Measurements from ENCODE around the gene TSHR.
A peak's percentile ranks its signal among the peaks of the same experiment; 100 is the strongest.
"Not testable (repeated sequence)": the region's sequence is repeated elsewhere in the genome, so short reads cannot be mapped to it uniquely, and the experiment has no call there.

TSHR gene

DNA sequence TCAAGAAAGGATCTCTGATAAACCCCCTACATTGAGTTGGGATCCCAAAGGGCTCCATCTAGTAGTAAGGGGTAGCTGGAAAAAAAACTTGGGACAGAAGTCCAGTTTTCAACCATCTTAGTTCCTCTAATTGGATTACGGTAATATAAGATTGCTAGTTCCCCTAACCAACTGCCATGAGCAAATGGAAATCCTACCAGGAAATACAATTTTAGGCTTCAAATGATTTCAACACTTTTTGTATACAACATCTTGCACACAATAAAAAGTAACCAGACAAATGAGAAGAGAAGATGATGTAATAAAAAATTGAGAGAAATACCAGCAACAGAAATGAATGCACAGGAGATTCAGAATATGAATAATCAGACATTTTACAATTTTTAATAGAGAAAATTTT, 73.0 kb downstream of the TSHR start:
- Histone ChIP-seq H3K27me3 (replicated peaks in 2 of 5; ENCODE audit: control insufficient read depth in 4 of 5, insufficient read depth in 5 of 5, low read length in 4 of 5) (no peaks in the 10 kb centered on the region), H3K4me3 (ENCODE audit: control insufficient read depth in 1 of 7, extremely low read depth in 1 of 7, insufficient read depth in 4 of 7, low read depth in 2 of 7, low read length in 6 of 7) (no peak overlapping the region), H3K36me3 (ENCODE audit: control insufficient read depth in 4 of 4, insufficient read depth in 4 of 4, low read length in 3 of 4) (no peaks in the 10 kb centered on the region), H3K9me3 (ENCODE audit: control extremely low read depth in 1 of 5, control insufficient read depth in 4 of 5, insufficient read depth in 2 of 5, low read depth in 1 of 5, low read length in 4 of 5) (no peaks in the 10 kb centered on the region), H3K27ac (ENCODE audit: insufficient read depth in 1 of 2, low read depth in 1 of 2, low read length in 2 of 2, poor library complexity in 1 of 2, severe bottlenecking in 2 of 2) (no peak overlapping the region), H3K4me1 (ENCODE audit: control extremely low read depth in 1 of 4, control insufficient read depth in 4 of 4, insufficient read depth in 4 of 4, low read length in 3 of 4) (no peaks in the 10 kb centered on the region)
- ChIA-PET POLR2A (no interaction called here), CTCF (interaction anchor here (1.0 kb wide), 1 partner anchor 179 kb away, joined by 3 read pairs; no protein-coding TSS in a partner anchor)
- no CpG with 5 or more reads among the region's 1 CpG for WGBS (ENCODE audit: insufficient coverage)
- DNase-seq = no peak

GRCh38 chr14:81031488-81031887, 76.1 kb downstream of the TSHR start:
- no peak overlapping the region for H3K4me3 ChIP-seq (ENCODE audit: control insufficient read depth in 1 of 7, extremely low read depth in 1 of 7, insufficient read depth in 4 of 7, low read depth in 2 of 7, low read length in 6 of 7)
- no peak overlapping the region for H3K27ac ChIP-seq (ENCODE audit: insufficient read depth in 1 of 2, low read depth in 1 of 2, low read length in 2 of 2, poor library complexity in 1 of 2, severe bottlenecking in 2 of 2)
- no peak for DNase-seq
- peaks cover 0 to 4% (median 0%) of the 10 kb centered on the region in 5 experiments for H3K9me3 ChIP-seq (ENCODE audit: control extremely low read depth in 1 of 5, control insufficient read depth in 4 of 5, insufficient read depth in 2 of 5, low read depth in 1 of 5, low read length in 4 of 5)
- no CpG with 5 or more reads among the region's 3 CpGs for WGBS (ENCODE audit: insufficient coverage)
- no peaks in the 10 kb centered on the region for H3K36me3 ChIP-seq (ENCODE audit: control insufficient read depth in 4 of 4, insufficient read depth in 4 of 4, low read length in 3 of 4)
- POLR2A ChIA-PET = no interaction called here
- H3K4me1 ChIP-seq (ENCODE audit: control extremely low read depth in 1 of 4, control insufficient read depth in 4 of 4, insufficient read depth in 4 of 4, low read length in 3 of 4) = no peaks in the 10 kb centered on the region
- CTCF ChIA-PET = no interaction called here
- H3K27me3 ChIP-seq (replicated peaks in 2 of 5; ENCODE audit: control insufficient read depth in 4 of 5, insufficient read depth in 5 of 5, low read length in 4 of 5) = no peaks in the 10 kb centered on the region

GRCh38 chr14:81033698-81034240, 78.3 kb downstream of the TSHR start:
- H3K27ac ChIP-seq (ENCODE audit: insufficient read depth in 1 of 2, low read depth in 1 of 2, low read length in 2 of 2, poor library complexity in 1 of 2, severe bottlenecking in 2 of 2) = no peak overlapping the region
- H3K4me1 ChIP-seq (ENCODE audit: control extremely low read depth in 1 of 4, control insufficient read depth in 4 of 4, insufficient read depth in 4 of 4, low read length in 3 of 4) = no peaks in the 10 kb centered on the region
- H3K9me3 ChIP-seq (ENCODE audit: control extremely low read depth in 1 of 5, control insufficient read depth in 4 of 5, insufficient read depth in 2 of 5, low read depth in 1 of 5, low read length in 4 of 5) = peaks cover 0 to 4% (median 0%) of the 10 kb centered on the region in 5 experiments
- ChIA-PET CTCF (no interaction called here), POLR2A (no interaction called here)
- H3K4me3 ChIP-seq (ENCODE audit: control insufficient read depth in 1 of 7, extremely low read depth in 1 of 7, insufficient read depth in 4 of 7, low read depth in 2 of 7, low read length in 6 of 7) = no peak overlapping the region
- DNase-seq = peak in 2 of 3 donors; percentile 28 to 38
- no CpG with 5 or more reads among the region's 1 CpG for WGBS (ENCODE audit: insufficient coverage)
- H3K27me3 ChIP-seq (replicated peaks in 2 of 5; ENCODE audit: control insufficient read depth in 4 of 5, insufficient read depth in 5 of 5, low read length in 4 of 5) = no peaks in the 10 kb centered on the region
- H3K36me3 ChIP-seq (ENCODE audit: control insufficient read depth in 4 of 4, insufficient read depth in 4 of 4, low read length in 3 of 4) = no peaks in the 10 kb centered on the region

- CTCF ChIA-PET = no interaction called here
- no peaks in the 10 kb centered on the region for H3K36me3 ChIP-seq (ENCODE audit: control insufficient read depth in 4 of 4, insufficient read depth in 4 of 4, low read length in 3 of 4)
- no CpG with 5 or more reads among the region's 1 CpG for WGBS (ENCODE audit: insufficient coverage)
Observed at GRCh38 chr14:81042438-81042837, 87.0 kb downstream of the TSHR start.

DNA sequence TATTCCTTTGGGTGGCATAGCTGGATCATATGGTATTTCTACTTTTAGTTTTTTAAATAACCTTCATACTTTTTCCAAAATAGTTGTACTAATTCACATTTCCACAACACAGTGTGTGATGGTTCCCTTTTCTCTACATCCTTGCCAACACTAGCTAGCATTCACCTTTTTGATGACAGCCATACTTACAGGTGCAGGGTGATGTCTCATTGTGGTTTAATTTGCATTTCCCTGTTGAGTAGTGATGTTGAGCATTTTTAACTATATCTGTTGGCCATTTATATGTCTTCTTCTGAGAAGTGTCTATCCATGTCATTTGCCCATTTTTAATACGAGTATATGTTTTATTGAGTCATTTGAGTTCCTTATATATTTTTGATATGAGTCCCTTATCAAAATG, 96.1 kb downstream of the TSHR start:
- no CpG with 5 or more reads among the region's 1 CpG for WGBS (ENCODE audit: insufficient coverage)
- Histone ChIP-seq H3K27ac (ENCODE audit: insufficient read depth in 1 of 2, low read depth in 1 of 2, low read length in 2 of 2, poor library complexity in 1 of 2, severe bottlenecking in 2 of 2) (no peak overlapping the region), H3K27me3 (replicated peaks in 2 of 5; ENCODE audit: control insufficient read depth in 4 of 5, insufficient read depth in 5 of 5, low read length in 4 of 5) (no peaks in the 10 kb centered on the region), H3K4me1 (ENCODE audit: control extremely low read depth in 1 of 4, control insufficient read depth in 4 of 4, insufficient read depth in 4 of 4, low read length in 3 of 4) (no peaks in the 10 kb centered on the region), H3K4me3 (ENCODE audit: control insufficient read depth in 1 of 7, extremely low read depth in 1 of 7, insufficient read depth in 4 of 7, low read depth in 2 of 7, low read length in 6 of 7) (no peak overlapping the region), H3K9me3 (ENCODE audit: control extremely low read depth in 1 of 5, control insufficient read depth in 4 of 5, insufficient read depth in 2 of 5, low read depth in 1 of 5, low read length in 4 of 5) (peaks cover 0 to 11% (median 0%) of the 10 kb centered on the region in 5 experiments), H3K36me3 (ENCODE audit: control insufficient read depth in 4 of 4, insufficient read depth in 4 of 4, low read length in 3 of 4) (no peaks in the 10 kb centered on the region)
- ChIA-PET CTCF (no interaction called here), POLR2A (no interaction called here)
- DNase-seq = no peak

More at GRCh38 chr14:81042438-81042837, 87.0 kb downstream of the TSHR start:
- Histone ChIP-seq H3K27me3 (replicated peaks in 2 of 5; ENCODE audit: control insufficient read depth in 4 of 5, insufficient read depth in 5 of 5, low read length in 4 of 5) (no peaks in the 10 kb centered on the region), H3K4me1 (ENCODE audit: control extremely low read depth in 1 of 4, control insufficient read depth in 4 of 4, insufficient read depth in 4 of 4, low read length in 3 of 4) (no peaks in the 10 kb centered on the region), H3K9me3 (ENCODE audit: control extremely low read depth in 1 of 5, control insufficient read depth in 4 of 5, insufficient read depth in 2 of 5, low read depth in 1 of 5, low read length in 4 of 5) (peaks cover 0 to 5% (median 0%) of the 10 kb centered on the region in 5 experiments), H3K4me3 (ENCODE audit: control insufficient read depth in 1 of 7, extremely low read depth in 1 of 7, insufficient read depth in 4 of 7, low read depth in 2 of 7, low read length in 6 of 7) (no peak overlapping the region), H3K27ac (ENCODE audit: insufficient read depth in 1 of 2, low read depth in 1 of 2, low read length in 2 of 2, poor library complexity in 1 of 2, severe bottlenecking in 2 of 2) (no peak overlapping the region)
- POLR2A ChIA-PET = no interaction called here
- no peak for DNase-seq

GRCh38 chr14:81054057-81054456, 98.6 kb downstream of the TSHR start:
- CTCF ChIA-PET = not testable (repeated sequence)

GRCh38 chr14:81055971-81056370, 100.5 kb downstream of the TSHR start:
- Histone ChIP-seq H3K4me3 (ENCODE audit: control insufficient read depth in 1 of 7, extremely low read depth in 1 of 7, insufficient read depth in 4 of 7, low read depth in 2 of 7, low read length in 6 of 7) (no peak overlapping the region), H3K27me3 (replicated peaks in 2 of 5; ENCODE audit: control insufficient read depth in 4 of 5, insufficient read depth in 5 of 5, low read length in 4 of 5) (no peaks in the 10 kb centered on the region), H3K4me1 (ENCODE audit: control extremely low read depth in 1 of 4, control insufficient read depth in 4 of 4, insufficient read depth in 4 of 4, low read length in 3 of 4) (no peaks in the 10 kb centered on the region), H3K36me3 (ENCODE audit: control insufficient read depth in 4 of 4, insufficient read depth in 4 of 4, low read length in 3 of 4) (no peaks in the 10 kb centered on the region), H3K9me3 (ENCODE audit: control extremely low read depth in 1 of 5, control insufficient read depth in 4 of 5, insufficient read depth in 2 of 5, low read depth in 1 of 5, low read length in 4 of 5) (peaks cover 0 to 11% (median 1%) of the 10 kb centered on the region in 5 experiments), H3K27ac (ENCODE audit: insufficient read depth in 1 of 2, low read depth in 1 of 2, low read length in 2 of 2, poor library complexity in 1 of 2, severe bottlenecking in 2 of 2) (no peak overlapping the region)
- POLR2A ChIA-PET = no interaction called here
- DNase-seq = no peak
- WGBS (ENCODE audit: insufficient coverage) = 86% methylated on average over 1 of the region's 5 CpGs
- CTCF ChIA-PET = no interaction called here

More at GRCh38 chr14:81054057-81054456, 98.6 kb downstream of the TSHR start:
- H3K27me3 ChIP-seq (replicated peaks in 2 of 5; ENCODE audit: control insufficient read depth in 4 of 5, insufficient read depth in 5 of 5, low read length in 4 of 5); H3K36me3 ChIP-seq (ENCODE audit: control insufficient read depth in 4 of 4, insufficient read depth in 4 of 4, low read length in 3 of 4); DNase-seq; H3K4me1 ChIP-seq (ENCODE audit: control extremely low read depth in 1 of 4, control insufficient read depth in 4 of 4, insufficient read depth in 4 of 4, low read length in 3 of 4); H3K27ac ChIP-seq (ENCODE audit: insufficient read depth in 1 of 2, low read depth in 1 of 2, low read length in 2 of 2, poor library complexity in 1 of 2, severe bottlenecking in 2 of 2); H3K4me3 ChIP-seq (ENCODE audit: control insufficient read depth in 1 of 7, extremely low read depth in 1 of 7, insufficient read depth in 4 of 7, low read depth in 2 of 7, low read length in 6 of 7); POLR2A ChIA-PET: not testable (repeated sequence)
- H3K9me3 ChIP-seq (ENCODE audit: control extremely low read depth in 1 of 5, control insufficient read depth in 4 of 5, insufficient read depth in 2 of 5, low read depth in 1 of 5, low read length in 4 of 5) = peaks cover 0 to 11% (median 0%) of the 10 kb centered on the region in 5 experiments
- 93% methylated on average over 1 of the region's 2 CpGs for WGBS (ENCODE audit: insufficient coverage)
